Activated T-cell treated with anti-CD3 and anti-CD28 coated beads for 4 hours (primary cell): ENCODE data around the gene MYBPC1.
A peak's percentile ranks its signal among the peaks of the same experiment; 100 is the strongest.
"Not testable (repeated sequence)": the region's sequence is repeated elsewhere in the genome, so short reads cannot be mapped to it uniquely, and the experiment has no call there.

Experiments
- DNase-seq: peaks from one replicate; pipeline ENCODE4 v3.0.0-alpha.2; 2020

Gene MYBPC1

GRCh38 chr12:101663298-101663697 lies 68.5 kb downstream of the MYBPC1 start:
- no peak for DNase-seq

GRCh38 chr12:101664992-101665391 lies 70.2 kb downstream of the MYBPC1 start:
- no peak for DNase-seq

GRCh38 chr12:101666052-101666728 lies 71.4 kb downstream of the MYBPC1 start:
- DNase-seq = no peak

- no peak for DNase-seq
Measured at GRCh38 chr12:101667591-101667990, 72.8 kb downstream of the MYBPC1 start.

GRCh38 chr12:101670007-101670671 lies 75.4 kb downstream of the MYBPC1 start:
- DNase-seq = no peak

GRCh38 chr12:101671157-101671791 lies 76.5 kb downstream of the MYBPC1 start:
- DNase-seq = peak; percentile 3

- no peak for DNase-seq
Measured at GRCh38 chr12:101671833-101672232, 77.1 kb downstream of the MYBPC1 start.

- DNase-seq = no peak
Measured at GRCh38 chr12:101675555-101675954, 80.8 kb downstream of the MYBPC1 start.

- not testable (repeated sequence) for DNase-seq
Measured at GRCh38 chr12:101676497-101676896, 81.7 kb downstream of the MYBPC1 start.

GRCh38 chr12:101678081-101678480 lies 83.3 kb downstream of the MYBPC1 start:
- no peak for DNase-seq

GRCh38 chr12:101680240-101680639 lies 85.5 kb downstream of the MYBPC1 start:
- DNase-seq = no peak

- DNase-seq = no peak
Measured at GRCh38 chr12:101680647-101681046, 85.9 kb downstream of the MYBPC1 start.

- not testable (repeated sequence) for DNase-seq
Measured at GRCh38 chr12:101681627-101682026, 86.9 kb downstream of the MYBPC1 start.

- no peak for DNase-seq
Measured at GRCh38 chr12:101685092-101685491, 90.3 kb downstream of the MYBPC1 start.

- no peak for DNase-seq
Measured at GRCh38 chr12:101686176-101686575, 91.4 kb downstream of the MYBPC1 start.

- no peak for DNase-seq
Measured at GRCh38 chr12:101690544-101691098, 95.8 kb downstream of the MYBPC1 start.

- DNase-seq = no peak
Measured at GRCh38 chr12:101691503-101692096, 96.8 kb downstream of the MYBPC1 start.

- no peak for DNase-seq
Measured at GRCh38 chr12:101694297-101694848, 99.6 kb downstream of the MYBPC1 start.

- no peak for DNase-seq
Measured at GRCh38 chr12:101694986-101695385, 100.2 kb downstream of the MYBPC1 start.

- DNase-seq = no peak
Measured at GRCh38 chr12:101695706-101696105, 100.9 kb downstream of the MYBPC1 start.

- no peak for DNase-seq
Measured at GRCh38 chr12:101696251-101697196, 101.8 kb downstream of the MYBPC1 start.
